Astrocyte (in vitro differentiated cells and primary cell): ENCODE measurements around the gene KLC3.

ENCODE experiments used
- CTCF ChIP-seq: IDR thresholded peaks from 2 replicates; pipeline ENCODE4 v1.5.1; 2011; ENCODE audit warnings: low read depth, mild to moderate bottlenecking, inconsistent platforms, low read length, moderate library complexity; ENCODE audit not compliant: insufficient read depth
- EZH2 ChIP-seq: IDR thresholded peaks from 2 replicates; pipeline ENCODE4 v1.6.1; 2012; ENCODE audit warnings: mild to moderate bottlenecking, low read length, inconsistent platforms; ENCODE audit not compliant: insufficient read depth

GRCh38 chr19:45363861-45364459 is 23.4 kb downstream of the KLC3 start:
- TF ChIP-seq CTCF (no peak), EZH2 (no peak)
